HCEC 1CT (cell line): ENCODE results near the gene GDF2.

Experiments used
- DNase-seq: peaks from one replicate; pipeline ENCODE4 v3.0.0-alpha.2; 2017

The GDF2 gene

DNA sequence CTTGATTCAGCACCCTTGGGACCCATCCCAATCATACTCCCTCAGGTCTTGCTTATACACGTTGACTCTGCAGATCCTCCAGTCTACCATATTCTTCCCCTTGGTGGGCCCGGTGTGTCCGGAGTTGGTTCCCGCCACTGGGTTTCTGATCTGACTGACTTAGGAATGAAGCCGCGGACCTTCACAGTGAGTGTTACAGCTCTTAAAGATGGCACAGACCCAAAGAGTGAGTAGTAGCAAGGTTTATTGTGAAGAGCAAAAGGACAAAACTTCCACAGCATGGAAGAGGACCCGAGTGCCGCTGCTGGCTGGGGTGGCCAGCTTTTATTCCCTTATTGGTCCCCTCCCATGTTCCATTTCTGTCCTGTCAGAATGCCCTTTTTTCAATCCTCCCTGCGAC, 28.2 kb upstream of the GDF2 start:
- DNase-seq, result no peak

DNA sequence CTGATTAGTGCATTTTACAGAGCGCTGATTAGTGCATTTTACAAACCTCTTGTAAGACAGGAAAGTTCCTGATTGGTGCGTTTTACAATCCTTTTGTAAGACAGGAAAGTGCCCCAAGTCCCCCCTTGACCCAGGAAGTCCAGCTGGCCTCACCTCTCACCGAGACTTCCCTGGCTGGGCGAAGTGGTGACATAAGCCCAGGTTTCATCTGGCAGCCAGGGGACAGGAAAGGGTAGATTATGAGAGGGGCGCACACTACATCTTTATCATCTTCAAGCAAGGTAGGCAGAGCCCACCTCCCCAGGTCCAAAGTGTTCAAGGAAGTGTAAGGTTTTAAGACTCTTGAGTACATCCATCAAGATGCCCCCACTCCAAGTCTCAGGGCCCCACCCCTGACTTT, 27.8 kb upstream of the GDF2 start:
- DNase-seq, result no peak

DNA sequence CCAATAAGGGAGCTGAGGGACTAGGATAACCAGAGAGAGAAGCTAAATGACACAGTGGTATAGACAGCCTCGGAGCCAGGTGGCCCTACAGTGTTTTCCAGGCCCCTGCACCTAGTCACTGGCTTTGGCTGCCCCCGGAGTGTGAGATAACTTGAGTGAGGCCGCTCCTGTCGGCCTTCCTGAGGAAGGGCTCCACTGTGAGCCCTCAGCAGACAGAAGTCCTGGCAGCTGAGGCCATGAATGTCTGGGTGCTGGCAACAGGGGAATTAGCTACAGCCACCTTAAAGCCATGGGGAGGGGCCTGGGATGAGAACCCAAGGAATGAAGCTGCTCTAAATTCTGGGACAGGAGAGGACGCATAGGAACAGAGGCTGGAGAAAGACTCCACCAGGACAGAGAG, 26.8 kb upstream of the GDF2 start:
- DNase-seq, result no peak

DNA sequence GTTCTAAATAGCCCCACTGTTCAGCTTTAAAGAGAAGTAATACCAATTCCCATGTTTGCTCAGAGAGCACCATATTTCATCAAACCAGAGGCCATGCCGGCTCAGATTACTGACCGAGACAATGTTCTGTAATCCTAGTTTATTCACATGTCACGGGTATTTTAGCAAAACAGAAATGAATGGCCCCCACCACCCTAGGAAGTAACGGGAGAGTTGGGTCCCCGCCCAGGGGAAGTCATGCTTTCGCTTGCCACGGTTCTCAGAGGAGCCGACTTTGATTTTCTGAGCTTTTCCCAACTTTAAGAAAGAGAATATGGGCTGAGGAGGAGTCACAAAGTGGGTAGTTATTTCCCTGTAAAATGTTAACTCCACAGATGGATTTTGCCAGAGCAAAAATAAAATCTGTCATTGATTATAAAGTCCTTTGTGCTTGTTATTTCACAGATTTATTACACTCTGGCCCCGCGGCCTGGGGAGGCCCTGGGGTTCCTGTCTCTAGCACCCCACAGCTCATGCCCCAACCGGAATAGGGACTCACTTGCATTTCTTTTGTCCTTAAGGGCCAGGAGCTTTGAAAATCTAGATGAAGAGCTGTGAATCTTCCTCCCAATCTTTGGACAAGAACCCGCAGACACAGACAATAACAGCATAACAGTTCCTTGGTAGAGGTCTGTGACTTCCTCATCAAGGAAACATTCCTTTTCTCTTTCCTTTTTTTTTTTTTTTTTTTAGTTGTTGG, 25.9 kb upstream of the GDF2 start:
- DNase-seq, result no peak

DNA sequence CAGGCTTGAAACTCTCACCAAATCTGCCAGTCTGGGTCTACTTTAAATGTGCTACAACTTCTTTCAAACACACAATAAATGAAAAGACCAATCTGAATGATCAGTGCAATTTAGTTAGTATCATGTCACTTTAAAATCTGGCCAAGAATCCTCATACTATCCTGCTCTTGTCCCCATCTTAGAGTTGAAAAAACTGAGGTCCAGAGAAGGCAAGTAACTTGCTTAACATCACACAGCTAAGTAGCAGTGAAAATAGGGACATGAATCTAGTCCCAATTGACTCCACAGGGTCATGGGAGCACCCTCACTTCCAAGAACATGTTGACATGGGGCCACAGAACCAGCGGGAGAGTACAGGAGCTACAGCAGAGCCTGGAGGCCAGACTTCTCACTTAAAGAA, 25.3 kb upstream of the GDF2 start:
- DNase-seq, result no peak

DNA sequence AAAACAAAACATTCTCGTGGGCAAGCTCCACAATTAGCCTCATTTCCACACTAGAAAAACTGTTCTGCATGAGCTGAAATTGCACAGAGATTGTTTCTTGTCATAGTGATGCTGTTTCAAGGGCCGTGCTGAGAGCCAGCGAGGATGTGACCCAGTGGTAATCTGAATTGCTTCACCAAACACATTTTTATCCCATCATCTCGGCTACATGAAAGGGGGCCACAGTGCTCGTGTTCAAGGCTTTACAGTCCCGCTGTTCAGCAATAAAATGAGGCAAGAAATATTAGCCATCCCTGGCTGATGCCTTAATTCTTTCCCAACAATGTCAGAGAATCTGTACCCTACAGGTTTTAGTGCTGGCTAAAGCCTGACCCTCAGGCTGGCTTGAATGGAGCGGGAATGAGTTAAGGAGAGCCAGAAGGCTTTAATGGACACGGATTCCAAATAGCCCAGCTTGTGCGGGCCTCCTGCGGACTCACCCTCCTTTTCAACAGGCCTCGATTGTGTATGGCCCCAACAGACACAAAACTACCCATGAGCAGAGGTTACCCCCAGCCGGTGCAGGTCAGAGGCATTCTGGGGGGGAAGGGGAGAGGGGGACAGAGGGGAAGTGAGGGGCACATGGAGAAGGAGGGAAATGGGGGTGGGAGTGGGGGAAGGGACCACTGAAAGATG, 24.3 kb upstream of the GDF2 start:
- no peak for DNase-seq

DNA sequence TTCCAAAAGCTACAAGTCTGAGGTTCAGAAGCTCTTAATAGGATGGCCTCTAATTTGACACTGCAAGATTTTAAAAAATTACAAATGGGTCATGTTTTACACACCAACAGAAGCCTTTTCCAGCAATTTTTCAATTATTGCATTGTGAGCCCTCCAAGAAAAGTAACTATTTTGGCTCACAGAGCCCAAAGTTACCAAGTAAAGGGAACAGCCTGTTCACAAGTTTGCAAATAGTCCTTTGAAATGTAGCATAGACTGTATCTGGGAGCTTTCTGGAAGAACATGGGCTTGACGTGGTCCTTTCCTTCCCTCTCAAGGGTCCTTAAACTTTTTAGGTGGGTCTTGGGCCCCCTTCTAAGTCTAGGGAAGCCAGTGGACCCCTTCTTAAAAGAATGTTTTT, 23.5 kb upstream of the GDF2 start:
- DNase-seq, result no peak

DNA sequence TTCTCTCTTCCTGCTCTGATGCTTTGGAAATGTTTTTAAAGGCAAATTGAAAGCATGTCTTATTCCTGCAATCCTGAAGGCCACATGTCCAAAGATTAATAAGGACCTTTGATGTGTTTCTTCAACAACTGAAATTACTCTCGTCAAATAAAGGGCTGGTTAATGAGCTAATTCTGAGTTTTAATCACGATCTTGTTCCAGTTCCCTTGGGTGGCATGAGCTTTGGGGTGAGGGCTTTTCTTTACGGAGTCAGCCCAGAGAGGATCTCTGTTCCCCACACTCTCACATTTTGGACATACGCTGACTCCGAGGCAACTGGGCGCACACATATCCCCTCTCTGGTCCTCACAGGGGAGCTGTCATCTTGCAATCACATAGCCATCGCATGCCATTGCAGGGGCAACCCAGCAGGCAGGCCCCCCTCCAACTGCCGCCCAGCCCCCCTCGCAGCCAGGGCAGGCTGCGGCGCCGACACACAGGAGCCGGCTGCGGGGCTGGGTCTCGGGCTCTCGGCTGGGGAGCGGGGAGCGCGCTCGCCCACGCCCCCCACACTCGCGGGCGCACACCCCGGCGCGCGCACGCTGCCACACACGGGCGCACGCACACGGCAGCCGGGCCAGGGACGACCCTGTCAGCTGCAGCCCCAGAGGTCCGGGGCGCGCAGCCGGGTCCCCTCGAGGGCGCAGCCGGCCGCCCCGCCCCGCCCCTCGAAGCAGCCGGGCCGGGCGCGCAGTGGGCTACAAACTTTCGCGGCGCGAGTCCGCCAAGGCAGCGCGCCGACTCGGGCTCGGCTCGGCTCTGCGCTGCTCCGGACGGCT, 22.4 kb upstream of the GDF2 start, which contains the start of gene GDF10:
TSS of gene GDF10 (plus strand) at position 587 of the 818 bp plus-strand sequence. CDS start 455 bp downstream, outside the sequence.
- no peak for DNase-seq

DNA sequence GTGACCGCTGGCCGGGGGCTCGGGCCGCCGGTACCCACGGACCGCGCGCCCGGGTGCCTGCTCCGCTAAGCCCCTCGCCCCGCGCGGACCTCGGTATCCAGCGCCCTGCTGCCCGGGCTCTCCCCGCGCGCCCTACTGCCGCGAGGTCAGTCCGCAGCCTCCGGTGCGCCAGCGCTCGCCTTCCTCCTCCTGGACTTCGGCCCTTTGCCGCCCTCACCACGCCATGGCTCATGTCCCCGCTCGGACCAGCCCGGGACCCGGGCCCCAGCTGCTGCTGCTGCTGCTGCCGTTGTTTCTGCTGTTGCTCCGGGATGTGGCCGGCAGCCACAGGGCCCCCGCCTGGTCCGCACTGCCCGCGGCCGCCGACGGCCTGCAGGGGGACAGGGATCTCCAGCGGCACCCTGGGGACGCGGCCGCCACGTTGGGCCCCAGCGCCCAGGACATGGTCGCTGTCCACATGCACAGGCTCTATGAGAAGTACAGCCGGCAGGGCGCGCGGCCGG, 21.8 kb upstream of the GDF2 start:
- no peak for DNase-seq

DNA sequence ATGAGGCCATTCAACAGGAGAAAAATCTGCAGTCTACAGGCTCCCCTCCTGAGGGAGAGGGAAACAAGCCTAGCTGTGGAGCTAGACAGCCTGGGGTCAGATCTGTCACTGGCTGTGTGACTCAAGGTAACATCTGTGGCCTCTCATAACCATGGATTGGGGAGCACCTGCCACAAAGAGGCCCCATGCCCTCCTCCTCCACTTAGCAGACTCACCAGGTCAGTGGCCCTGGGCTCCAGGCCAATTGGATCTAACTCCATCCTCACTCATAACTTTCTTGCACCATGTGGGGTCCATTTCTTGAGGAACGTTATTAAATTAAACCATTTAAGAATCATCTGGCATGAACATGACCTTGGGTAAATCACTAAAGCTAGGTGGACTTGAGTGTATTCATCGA, 20.4 kb upstream of the GDF2 start:
- DNase-seq, result no peak

DNA sequence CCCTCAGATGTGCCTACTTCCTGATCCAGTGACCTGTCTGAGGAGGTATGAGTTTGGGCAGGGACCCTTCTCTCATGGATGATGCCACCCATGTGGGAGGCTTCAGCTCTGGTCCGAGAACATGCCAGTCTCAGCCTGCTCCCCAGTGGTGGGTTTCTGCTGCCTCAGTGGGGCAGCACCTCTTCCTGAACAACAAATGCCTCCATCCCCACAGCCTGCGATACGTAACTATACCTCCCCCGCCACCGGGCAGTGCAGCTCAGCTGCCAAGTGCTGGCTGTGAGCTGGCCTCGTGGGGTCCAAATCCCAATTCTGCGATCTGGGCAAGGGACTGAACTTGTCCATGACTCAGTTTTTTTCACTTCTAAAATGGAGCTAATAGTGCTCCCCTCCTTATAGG, 19.1 kb upstream of the GDF2 start:
- DNase-seq, result no peak

DNA sequence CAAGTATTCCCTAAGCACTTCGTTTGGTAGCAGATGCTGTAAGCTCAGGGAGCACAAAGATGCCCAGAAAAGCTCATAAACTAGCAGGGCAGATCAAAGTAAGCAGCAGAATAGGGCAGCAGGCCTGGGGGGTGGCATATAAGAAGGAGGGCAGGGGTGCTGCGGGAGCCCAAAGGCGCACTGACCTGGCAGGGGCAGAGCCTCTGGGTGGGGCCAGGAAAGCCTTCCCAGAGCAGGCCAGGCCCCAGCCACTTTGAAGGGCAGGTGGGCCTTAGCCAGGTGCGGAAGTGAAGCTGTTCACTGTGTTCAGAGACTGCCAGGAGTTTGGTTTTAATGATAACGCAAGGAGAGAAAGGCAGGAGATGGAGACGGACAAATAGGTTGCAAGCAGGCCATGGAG, 18.4 kb upstream of the GDF2 start:
- DNase-seq, result no peak

DNA sequence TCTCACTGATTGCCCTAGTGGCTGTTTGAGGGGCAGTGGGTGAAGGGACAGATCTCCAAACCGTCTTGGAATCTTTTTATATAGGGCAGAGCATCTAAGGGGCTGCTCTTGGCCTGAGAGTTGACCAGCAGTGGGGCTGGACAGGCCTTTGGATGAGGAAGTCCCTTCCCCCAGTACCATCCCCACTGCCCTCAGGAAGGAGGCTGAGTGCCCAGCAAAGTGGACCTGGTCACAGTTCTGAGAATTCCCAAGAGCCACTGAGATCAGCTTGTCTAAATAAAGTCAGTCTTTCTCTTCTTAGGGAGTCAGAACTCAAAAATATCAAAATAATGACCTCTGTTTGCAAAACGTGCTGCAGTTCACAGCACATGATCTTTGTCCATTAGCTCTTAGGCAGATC, 16.7 kb upstream of the GDF2 start:
- no peak for DNase-seq

DNA sequence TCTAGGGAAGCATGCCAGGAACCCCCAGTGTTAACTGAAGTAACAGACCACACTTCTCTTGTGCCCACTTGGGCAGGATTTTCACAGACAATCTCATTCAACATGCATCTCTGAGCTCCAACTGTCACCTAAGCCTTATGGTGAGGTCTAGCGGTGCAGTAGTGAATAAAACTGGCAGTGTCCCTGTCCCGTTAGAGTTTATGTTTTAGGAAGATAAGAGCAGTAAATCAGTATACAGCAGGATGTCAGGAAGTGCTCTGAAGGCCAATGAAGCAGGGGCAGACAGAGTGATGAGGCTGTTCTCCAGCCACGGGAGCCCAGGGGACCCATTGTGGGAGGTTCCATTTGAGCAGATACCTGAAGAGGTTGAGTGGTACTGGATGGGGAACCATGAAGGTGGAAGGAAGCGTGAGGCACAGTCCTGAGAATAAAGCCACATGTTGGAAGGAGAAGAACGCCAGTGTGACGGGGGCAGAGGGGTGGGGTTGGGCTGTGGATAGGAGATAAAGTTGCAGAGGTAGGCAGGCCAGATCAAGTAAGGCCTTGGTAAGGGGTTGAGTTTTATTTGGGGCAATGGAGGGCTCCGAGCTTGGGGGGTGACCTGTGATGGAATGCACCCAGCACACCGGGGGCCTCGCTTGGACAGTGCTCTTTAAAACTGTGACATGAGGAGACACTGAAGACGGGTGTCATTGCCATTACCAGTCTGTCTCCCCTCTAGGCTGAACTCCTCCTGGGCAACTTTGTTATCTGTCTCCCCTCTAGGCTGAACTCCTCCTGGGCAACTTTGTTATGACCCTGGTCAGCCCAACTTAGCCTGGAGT, 15.7 kb upstream of the GDF2 start:
- no peak for DNase-seq

DNA sequence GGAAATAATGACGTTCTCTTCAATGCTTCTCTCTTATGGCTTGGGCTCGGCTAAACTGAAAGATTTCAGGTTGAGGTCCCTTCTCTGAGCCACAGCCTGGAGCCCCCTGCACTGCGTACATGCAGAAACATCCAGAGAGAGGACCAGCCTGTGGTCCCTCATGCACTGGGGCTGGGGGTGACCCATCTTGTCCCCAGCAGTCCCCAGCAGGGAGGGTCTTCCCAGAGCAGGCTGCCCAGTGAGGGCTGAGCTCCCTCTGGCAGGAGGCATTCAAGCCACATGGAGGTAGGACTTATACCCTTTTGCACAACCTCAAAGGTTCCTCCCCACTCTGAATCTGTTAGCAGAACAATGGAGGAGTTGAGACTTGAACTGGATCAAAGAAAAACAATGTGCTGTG, 14.9 kb upstream of the GDF2 start:
- no peak for DNase-seq

DNA sequence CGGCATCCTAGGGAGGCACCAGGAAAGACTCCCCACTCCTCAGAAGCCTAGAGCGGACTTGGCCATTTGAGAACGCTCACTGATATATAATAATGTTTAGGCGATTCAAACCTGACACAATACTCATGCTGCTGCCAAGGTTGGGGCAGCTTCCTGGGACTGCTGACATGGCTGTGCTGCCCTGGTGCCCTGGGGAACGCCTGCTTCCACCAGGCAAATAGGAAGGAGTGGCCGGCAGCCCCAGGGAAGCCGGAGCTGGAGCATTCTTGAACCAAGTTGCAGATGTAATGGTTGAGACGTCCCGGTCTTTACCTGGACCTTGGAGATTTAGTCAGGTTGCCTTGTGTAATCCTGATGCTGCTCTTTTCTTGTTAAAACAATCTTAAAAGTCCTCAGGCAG, 13.5 kb upstream of the GDF2 start:
- no peak for DNase-seq

DNA sequence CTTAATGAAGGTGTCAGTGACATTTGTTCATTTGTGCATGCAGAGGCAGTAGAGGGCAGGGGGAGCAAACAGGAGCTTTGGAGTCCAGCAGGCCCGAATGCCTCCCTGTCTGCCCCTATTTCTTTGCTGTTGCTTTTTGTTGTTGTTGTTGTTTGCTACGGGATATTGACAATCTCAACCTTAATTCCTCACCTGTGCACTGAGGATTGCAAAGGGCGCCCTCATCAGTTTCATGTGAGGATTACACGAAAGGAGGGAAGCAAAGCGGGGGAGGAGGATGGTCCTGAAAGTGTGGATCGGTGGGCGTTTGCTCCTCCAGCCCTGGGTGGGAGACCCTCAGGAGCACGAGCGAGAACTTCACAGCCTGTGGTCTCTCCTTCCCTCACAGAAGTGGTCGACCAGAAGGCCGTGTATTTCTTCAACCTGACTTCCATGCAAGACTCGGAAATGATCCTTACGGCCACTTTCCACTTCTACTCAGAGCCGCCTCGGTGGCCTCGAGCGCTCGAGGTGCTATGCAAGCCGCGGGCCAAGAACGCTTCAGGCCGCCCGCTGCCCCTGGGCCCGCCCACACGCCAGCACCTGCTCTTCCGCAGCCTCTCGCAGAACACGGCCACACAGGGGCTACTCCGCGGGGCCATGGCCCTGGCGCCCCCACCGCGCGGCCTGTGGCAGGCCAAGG, 12.7 kb upstream of the GDF2 start:
- no peak for DNase-seq

DNA sequence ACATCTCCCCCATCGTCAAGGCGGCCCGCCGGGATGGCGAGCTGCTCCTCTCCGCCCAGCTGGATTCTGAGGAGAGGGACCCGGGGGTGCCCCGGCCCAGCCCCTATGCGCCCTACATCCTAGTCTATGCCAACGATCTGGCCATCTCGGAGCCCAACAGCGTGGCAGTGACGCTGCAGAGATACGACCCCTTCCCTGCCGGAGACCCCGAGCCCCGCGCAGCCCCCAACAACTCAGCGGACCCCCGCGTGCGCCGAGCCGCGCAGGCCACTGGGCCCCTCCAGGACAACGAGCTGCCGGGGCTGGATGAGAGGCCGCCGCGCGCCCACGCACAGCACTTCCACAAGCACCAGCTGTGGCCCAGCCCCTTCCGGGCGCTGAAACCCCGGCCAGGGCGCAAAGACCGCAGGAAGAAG, 12.2 kb upstream of the GDF2 start:
- no peak for DNase-seq

DNA sequence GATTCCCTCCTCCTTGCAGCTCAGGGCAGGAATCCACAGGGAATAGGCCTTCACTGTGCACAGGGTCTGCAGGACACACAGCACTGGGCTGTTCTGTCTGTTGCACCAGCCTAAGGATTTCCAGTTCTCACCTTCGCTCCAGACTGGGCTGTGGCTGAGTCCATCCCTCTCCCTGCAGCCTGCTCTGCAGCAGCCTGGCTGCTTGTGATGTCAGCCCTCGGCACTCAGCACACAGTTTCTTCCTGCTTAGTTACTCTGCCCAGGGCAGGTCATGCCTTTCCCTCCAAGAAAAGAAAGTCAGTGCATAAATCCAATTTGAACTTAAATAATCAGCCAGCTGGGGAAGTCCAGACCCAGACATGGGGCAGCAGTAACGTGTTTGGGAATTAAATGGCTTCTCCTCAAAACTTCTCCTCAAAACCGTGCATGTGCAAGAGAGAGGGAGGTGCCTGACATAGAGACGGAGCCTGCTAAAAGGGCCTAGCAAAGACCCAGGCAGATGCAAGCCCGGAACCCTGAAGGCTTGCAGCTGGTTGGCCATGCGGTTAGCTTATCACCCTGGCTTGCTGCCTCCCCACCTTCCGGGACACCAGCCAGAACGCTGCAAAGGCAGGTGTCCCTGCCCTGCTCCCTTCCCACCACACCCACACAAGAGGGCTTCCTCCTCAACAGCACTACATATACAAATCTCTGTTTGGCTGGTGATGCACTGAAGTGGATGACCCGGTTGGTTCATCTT, 10.9 kb upstream of the GDF2 start:
- DNase-seq, result no peak

DNA sequence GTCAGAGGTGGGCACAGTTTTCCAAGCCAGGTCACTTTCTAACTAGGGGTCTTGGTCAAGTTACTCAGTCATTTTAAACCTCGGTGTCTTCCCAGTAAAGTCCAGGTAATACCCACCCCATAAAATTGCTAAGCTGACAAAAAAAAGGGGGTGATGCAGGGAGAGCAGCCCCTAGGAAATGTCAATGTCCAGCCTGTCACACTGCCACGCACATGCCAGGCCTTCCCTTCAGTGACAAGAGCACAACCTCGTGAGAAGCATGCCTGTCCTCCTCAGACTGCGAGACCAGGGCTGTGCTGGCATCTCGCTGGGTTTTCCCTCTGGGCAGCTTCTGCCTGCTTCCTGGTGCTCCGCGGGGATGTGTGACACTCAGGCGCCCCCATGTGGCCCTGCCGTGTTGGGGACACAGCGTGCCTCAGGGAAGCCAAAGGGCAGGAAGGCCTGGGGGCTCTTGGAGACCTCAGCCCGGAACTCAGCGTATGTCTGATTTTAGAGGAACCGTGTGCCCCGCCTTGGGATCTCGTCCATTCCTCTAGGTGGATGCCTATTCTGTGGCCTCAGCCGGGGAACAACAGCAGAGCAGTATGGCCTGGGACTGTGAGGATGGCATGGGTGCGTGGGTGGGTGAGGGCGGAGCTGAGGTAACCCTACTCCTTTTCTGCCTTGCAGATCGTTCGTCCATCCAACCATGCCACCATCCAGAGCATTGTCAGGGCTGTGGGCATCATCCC, 10.2 kb upstream of the GDF2 start:
- peak; percentile 49 for DNase-seq

DNA sequence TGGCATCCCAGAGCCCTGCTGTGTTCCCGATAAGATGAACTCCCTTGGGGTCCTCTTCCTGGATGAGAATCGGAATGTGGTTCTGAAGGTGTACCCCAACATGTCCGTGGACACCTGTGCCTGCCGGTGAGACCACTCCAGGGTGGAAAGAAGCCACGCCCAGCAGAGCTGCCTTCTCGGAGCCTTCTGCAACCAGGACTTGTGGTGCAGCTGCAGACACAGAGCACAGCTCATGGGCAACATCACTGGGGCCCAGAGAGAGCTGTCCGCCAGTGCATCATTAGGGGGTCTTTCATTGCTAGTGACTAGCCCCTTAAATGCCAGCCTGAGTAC, 9.6 kb upstream of the GDF2 start:
- DNase-seq, result no peak
